DMS153 treated with DMSO at 0.1 percent for 48 hours (cell line): ENCODE results near the gene IGLL5.

Experiments used
- DNase-seq: peaks from one replicate; lab custom pipeline; 2025; ENCODE audit not compliant: unreplicated experiment; lab: John Stamatoyannopoulos, UW

IGLL5 gene

GRCh38 chr22:22936915-22937656 is 49.5 kb downstream of the IGLL5 start:
- no peak for DNase-seq

GRCh38 chr22:22937894-22938480 is 50.4 kb downstream of the IGLL5 start:
- no peak for DNase-seq

- no peak for DNase-seq
Observed at GRCh38 chr22:22938672-22939587, 51.3 kb downstream of the IGLL5 start.

GRCh38 chr22:22939588-22940368 is 52.2 kb downstream of the IGLL5 start:
- no peak for DNase-seq

GRCh38 chr22:22940961-22941605 is 53.5 kb downstream of the IGLL5 start:
- DNase-seq: no peak

GRCh38 chr22:22941831-22942510 is 54.4 kb downstream of the IGLL5 start:
- DNase-seq: no peak

GRCh38 chr22:22942511-22943329 is 55.1 kb downstream of the IGLL5 start:
- DNase-seq: peak; percentile 14

GRCh38 chr22:22943521-22944267 is 56.1 kb downstream of the IGLL5 start:
- DNase-seq: no peak

GRCh38 chr22:22944268-22944985 is 56.8 kb downstream of the IGLL5 start:
- no peak for DNase-seq

GRCh38 chr22:22945195-22945594 is 57.6 kb downstream of the IGLL5 start:
- no peak for DNase-seq
